ENCODE measurements around the gene CAPRIN2. TPM values are rescaled to one million over a fixed set of nuclear protein-coding genes. Genes with fewer than 3 reads are reported as not detected.
A peak's percentile ranks its signal among the peaks of the same experiment; 100 is the strongest.

CAPRIN2 gene
- total RNA-seq, 1 experiment from 2014 or later = 29.5 TPM

GRCh38 chr12:30753233-30753632 lies 1.5 kb downstream of the CAPRIN2 start:
- Histone ChIP-seq H4K20me1 (ENCODE audit: insufficient read depth) (no peaks in the 10 kb centered on the region; the same call in none of the 2 replicates), H3K27me3 (ENCODE audit: insufficient read depth, low read depth) (no peaks in the 10 kb centered on the region), H3K9me3 (ENCODE audit: insufficient read depth, low read depth) (no peaks in the 10 kb centered on the region), H2AFZ (peak overlapping the region; percentile 87; the same call in 1 of the 2 replicates), H3K9me2 (ENCODE audit: insufficient read depth) (no peaks in the 10 kb centered on the region), H3K4me1 (replicated peaks; ENCODE audit: insufficient read depth) (peaks cover 52% of the 10 kb centered on the region), H3K79me2 (ENCODE audit: low read depth) (peaks cover 65% of the 10 kb centered on the region), H3K36me3 (ENCODE audit: low read depth) (peaks cover 16% of the 10 kb centered on the region), H3K27ac (peak overlapping the region; percentile 59), H3F3A (ENCODE audit: insufficient read depth, low read depth) (peaks cover 9% of the 10 kb centered on the region; the same call in 1 of the 2 replicates), H3K4me3 (peak overlapping the region; percentile 74), H3K4me2 (peak overlapping the region; percentile 98)
- intact Hi-C loops (cut with micrococcal nuclease; ENCODE audit: unreplicated experiment) = no loop called here
- no peak for DNase-seq
- ChIA-PET CTCF (interaction anchor here (0.9 to 1.0 kb wide), 2 partner anchors 43 to 57 kb away, joined by 3 to 5 read pairs; partner anchors contain the start of gene IPO8), POLR2A (ENCODE audit: unreplicated experiment) (interaction anchor here (0.6 to 1.4 kb wide), 3 partner anchors 39 to 43 kb away, joined by 3 to 17 read pairs (median 4); no protein-coding TSS in a partner anchor)
- TF ChIP-seq EZH2 (IDR thresholded peaks at IDR 0.05; ENCODE audit: low read depth) (no peak), CTCF (conservative IDR thresholded peaks at IDR 0.05) (peak; percentile 45; the same call in 1 of the 2 replicates)
- BruUV-seq (replicated peaks) = TSS peak; percentile 55

GRCh38 chr12:30752255-30752654 lies 2.5 kb downstream of the CAPRIN2 start:
- Histone ChIP-seq H3K4me1 (replicated peaks; ENCODE audit: insufficient read depth) (peaks cover 54% of the 10 kb centered on the region), H3K27me3 (ENCODE audit: insufficient read depth, low read depth) (no peaks in the 10 kb centered on the region), H3K4me3 (peak overlapping the region; percentile 74; the same call in 1 of the 2 replicates), H3K9me2 (ENCODE audit: insufficient read depth) (no peaks in the 10 kb centered on the region), H4K20me1 (ENCODE audit: insufficient read depth) (no peaks in the 10 kb centered on the region; the same call in none of the 2 replicates), H2AFZ (no peak overlapping the region), H3K27ac (no peak overlapping the region), H3F3A (ENCODE audit: insufficient read depth, low read depth) (peaks cover 9% of the 10 kb centered on the region; the same call in 1 of the 2 replicates), H3K79me2 (ENCODE audit: low read depth) (peaks cover 74% of the 10 kb centered on the region), H3K36me3 (ENCODE audit: low read depth) (peaks cover 26% of the 10 kb centered on the region), H3K9me3 (ENCODE audit: insufficient read depth, low read depth) (no peaks in the 10 kb centered on the region), H3K4me2 (peak overlapping the region; percentile 98)
- intact Hi-C loops (cut with micrococcal nuclease; ENCODE audit: unreplicated experiment) = no loop called here
- ChIA-PET CTCF (no interaction called here), POLR2A (ENCODE audit: unreplicated experiment) (interaction anchor here (0.7 kb wide), 1 partner anchor 33 kb away, joined by 7 read pairs; no protein-coding TSS in a partner anchor)
- no peak for TF ChIP-seq EZH2 (IDR thresholded peaks at IDR 0.05; ENCODE audit: low read depth)
- no peak for TF ChIP-seq CTCF (conservative IDR thresholded peaks at IDR 0.05)
- BruUV-seq (replicated peaks) = no TSS peak
- DNase-seq = no peak

GRCh38 chr12:30748147-30748546 lies 6.6 kb downstream of the CAPRIN2 start:
- ChIA-PET POLR2A (ENCODE audit: unreplicated experiment) (no interaction called here), CTCF (no interaction called here)
- DNase-seq = no peak
- peaks cover 37% of the 10 kb centered on the region for H3K4me1 ChIP-seq (replicated peaks; ENCODE audit: insufficient read depth)
- no peak overlapping the region for H2AFZ ChIP-seq
- no peak overlapping the region for H3K27ac ChIP-seq
- peaks cover 96% of the 10 kb centered on the region for H3K79me2 ChIP-seq (ENCODE audit: low read depth)
- intact Hi-C loops (cut with micrococcal nuclease; ENCODE audit: unreplicated experiment) = no loop called here
- TF ChIP-seq CTCF (conservative IDR thresholded peaks at IDR 0.05) = no peak
- no peak for TF ChIP-seq EZH2 (IDR thresholded peaks at IDR 0.05; ENCODE audit: low read depth)
- no peak overlapping the region for H3K4me3 ChIP-seq
- peaks cover 44% of the 10 kb centered on the region for H3K36me3 ChIP-seq (ENCODE audit: low read depth)
- no peaks in the 10 kb centered on the region for H3K9me3 ChIP-seq (ENCODE audit: insufficient read depth, low read depth)
- H3K27me3 ChIP-seq (ENCODE audit: insufficient read depth, low read depth) = no peaks in the 10 kb centered on the region
- peaks cover 7% of the 10 kb centered on the region; the same call in 1 of the 2 replicates for H3F3A ChIP-seq (ENCODE audit: insufficient read depth, low read depth)
- no peaks in the 10 kb centered on the region for H3K9me2 ChIP-seq (ENCODE audit: insufficient read depth)
- H3K4me2 ChIP-seq = no peak overlapping the region
- no peaks in the 10 kb centered on the region; the same call in none of the 2 replicates for H4K20me1 ChIP-seq (ENCODE audit: insufficient read depth)
- no TSS peak for BruUV-seq (replicated peaks)
